ENCODE results near the gene ECI2. TPM values are rescaled to one million over a fixed set of nuclear protein-coding genes. Genes with fewer than 3 reads are reported as not detected.
A peak's percentile ranks its signal among the peaks of the same experiment; 100 is the strongest.

Gene ECI2
- polyA plus RNA-seq: 10 to 100 TPM; 37.0 to 61.3 (median 43.3) TPM

- Mint-ChIP-seq H3K27me3 (ENCODE audit: low read depth in 3 of 3) (peaks cover 1 to 8% (median 3%) of the 10 kb centered on the region in 3 donors), H3K36me3 (peaks cover 4 to 18% (median 9%) of the 10 kb centered on the region in 3 donors), H3K9me3 (no peaks in the 10 kb centered on the region), H3K4me3 (peak within 1 kb of the TSS; percentile 85 to 92 (median 87)), H3K27ac (peak within 1 kb of the TSS; percentile 59 to 92 (median 90)), H3K4me1 (peaks cover 23 to 31% of the 10 kb centered on the region in 2 donors)
- DNase-seq: peak; percentile 69 to 76 (median 76)
Measured at GRCh38 chr6:4134841-4135664, at the start of gene ECI2. ECI2 (minus strand) TSS chr6:4135575; CDS start chr6:4135560, 15 bp downstream.

- Mint-ChIP-seq H3K27me3 (ENCODE audit: low read depth in 3 of 3) (peaks cover 3 to 14% (median 6%) of the 10 kb centered on the region in 3 donors), H3K4me1 (no peaks in the 10 kb centered on the region), H3K27ac (no peak overlapping the region), H3K4me3 (no peak overlapping the region), H3K9me3 (no peaks in the 10 kb centered on the region), H3K36me3 (no peaks in the 10 kb centered on the region)
- peak in 2 of 3 donors; percentile 3 to 10 for DNase-seq
Measured at GRCh38 chr6:4180652-4181255, 45.4 kb upstream of the ECI2 start.

GRCh38 chr6:4179960-4180651 is 44.7 kb upstream of the ECI2 start:
- Mint-ChIP-seq H3K9me3 (no peaks in the 10 kb centered on the region), H3K4me1 (no peaks in the 10 kb centered on the region), H3K4me3 (no peak overlapping the region), H3K27me3 (ENCODE audit: low read depth in 3 of 3) (peaks cover 5 to 10% (median 6%) of the 10 kb centered on the region in 3 donors), H3K36me3 (no peaks in the 10 kb centered on the region), H3K27ac (no peak overlapping the region)
- DNase-seq: no peak

GRCh38 chr6:4178737-4179333 is 43.5 kb upstream of the ECI2 start:
- H3K36me3 Mint-ChIP-seq: no peaks in the 10 kb centered on the region
- no peaks in the 10 kb centered on the region for H3K9me3 Mint-ChIP-seq
- peaks cover 6 to 9% (median 6%) of the 10 kb centered on the region in 3 donors for H3K27me3 Mint-ChIP-seq (ENCODE audit: low read depth in 3 of 3)
- no peak overlapping the region for H3K4me3 Mint-ChIP-seq
- no peak overlapping the region for H3K27ac Mint-ChIP-seq
- DNase-seq: no peak
- no peaks in the 10 kb centered on the region for H3K4me1 Mint-ChIP-seq

- H3K4me3 Mint-ChIP-seq: no peak overlapping the region
Measured at GRCh38 chr6:4176907-4177306, 41.5 kb upstream of the ECI2 start.

GRCh38 chr6:4174042-4174441 is 38.7 kb upstream of the ECI2 start:
- no peak overlapping the region for H3K27ac Mint-ChIP-seq
- H3K9me3 Mint-ChIP-seq: no peaks in the 10 kb centered on the region
- no peaks in the 10 kb centered on the region for H3K36me3 Mint-ChIP-seq
- DNase-seq: no peak
- H3K4me1 Mint-ChIP-seq: no peaks in the 10 kb centered on the region
- H3K4me3 Mint-ChIP-seq: no peak overlapping the region
- peaks cover 2 to 7% (median 5%) of the 10 kb centered on the region in 3 donors for H3K27me3 Mint-ChIP-seq (ENCODE audit: low read depth in 3 of 3)

More at GRCh38 chr6:4176907-4177306, 41.5 kb upstream of the ECI2 start:
- Mint-ChIP-seq H3K27me3 (ENCODE audit: low read depth in 3 of 3) (peaks cover 4 to 10% (median 9%) of the 10 kb centered on the region in 3 donors), H3K4me1 (no peaks in the 10 kb centered on the region), H3K36me3 (no peaks in the 10 kb centered on the region), H3K27ac (no peak overlapping the region), H3K9me3 (no peaks in the 10 kb centered on the region)
- DNase-seq: no peak

GRCh38 chr6:4172368-4172767 is 37.0 kb upstream of the ECI2 start:
- peaks cover under 1 to 12% (median 2%) of the 10 kb centered on the region in 3 donors for H3K27me3 Mint-ChIP-seq (ENCODE audit: low read depth in 3 of 3)
- no peaks in the 10 kb centered on the region for H3K36me3 Mint-ChIP-seq
- no peak overlapping the region for H3K4me3 Mint-ChIP-seq
- H3K4me1 Mint-ChIP-seq: no peaks in the 10 kb centered on the region
- no peak overlapping the region for H3K27ac Mint-ChIP-seq
- no peak for DNase-seq
- peaks cover 0 to 5% (median under 1%) of the 10 kb centered on the region in 6 donors for H3K9me3 Mint-ChIP-seq

GRCh38 chr6:4170297-4170696 is 34.9 kb upstream of the ECI2 start:
- H3K4me1 Mint-ChIP-seq: no peaks in the 10 kb centered on the region
- H3K27ac Mint-ChIP-seq: no peak overlapping the region
- no peaks in the 10 kb centered on the region for H3K36me3 Mint-ChIP-seq
- no peak overlapping the region for H3K4me3 Mint-ChIP-seq
- peaks cover 0 to 5% (median under 1%) of the 10 kb centered on the region in 6 donors for H3K9me3 Mint-ChIP-seq
- H3K27me3 Mint-ChIP-seq (ENCODE audit: low read depth in 3 of 3): peaks cover 0 to 15% (median 2%) of the 10 kb centered on the region in 3 donors
- DNase-seq: no peak

- Mint-ChIP-seq H3K4me1 (no peaks in the 10 kb centered on the region), H3K27me3 (ENCODE audit: low read depth in 3 of 3) (peaks cover 0 to 12% (median 5%) of the 10 kb centered on the region in 3 donors), H3K4me3 (no peak overlapping the region), H3K9me3 (peaks cover 0 to 5% (median under 1%) of the 10 kb centered on the region in 6 donors), H3K36me3 (no peaks in the 10 kb centered on the region), H3K27ac (no peak overlapping the region)
- no peak for DNase-seq
Measured at GRCh38 chr6:4169028-4169789, 33.8 kb upstream of the ECI2 start.

GRCh38 chr6:4167833-4168232 is 32.5 kb upstream of the ECI2 start:
- Mint-ChIP-seq H3K27me3 (ENCODE audit: low read depth in 3 of 3) (peaks cover 0 to 9% (median 5%) of the 10 kb centered on the region in 3 donors), H3K27ac (no peak overlapping the region), H3K4me1 (no peaks in the 10 kb centered on the region), H3K36me3 (no peaks in the 10 kb centered on the region), H3K4me3 (no peak overlapping the region), H3K9me3 (peaks cover 0 to 5% (median under 1%) of the 10 kb centered on the region in 6 donors)
- DNase-seq: no peak

- no peak for DNase-seq
- H3K27ac Mint-ChIP-seq: no peak overlapping the region
- no peak overlapping the region for H3K4me3 Mint-ChIP-seq
- no peaks in the 10 kb centered on the region for H3K36me3 Mint-ChIP-seq
- peaks cover 0 to 5% (median under 1%) of the 10 kb centered on the region in 6 donors for H3K9me3 Mint-ChIP-seq
- no peaks in the 10 kb centered on the region for H3K4me1 Mint-ChIP-seq
- peaks cover 0 to 11% (median 5%) of the 10 kb centered on the region in 3 donors for H3K27me3 Mint-ChIP-seq (ENCODE audit: low read depth in 3 of 3)
Measured at GRCh38 chr6:4167123-4167522, 31.7 kb upstream of the ECI2 start.

- Mint-ChIP-seq H3K4me3 (no peak overlapping the region), H3K4me1 (no peaks in the 10 kb centered on the region), H3K27ac (no peak overlapping the region), H3K9me3 (peaks cover 0 to 5% (median under 1%) of the 10 kb centered on the region in 6 donors), H3K36me3 (no peaks in the 10 kb centered on the region), H3K27me3 (ENCODE audit: low read depth in 3 of 3) (peaks cover 0 to 13% (median 5%) of the 10 kb centered on the region in 3 donors)
- DNase-seq: no peak
Measured at GRCh38 chr6:4164456-4164855, 29.1 kb upstream of the ECI2 start.

- Mint-ChIP-seq H3K4me3 (no peak overlapping the region), H3K36me3 (no peaks in the 10 kb centered on the region), H3K9me3 (peaks cover 0 to 5% (median under 1%) of the 10 kb centered on the region in 6 donors), H3K27ac (no peak overlapping the region), H3K27me3 (ENCODE audit: low read depth in 3 of 3) (peaks cover 0 to 13% (median 5%) of the 10 kb centered on the region in 3 donors), H3K4me1 (no peaks in the 10 kb centered on the region)
- no peak for DNase-seq
Measured at GRCh38 chr6:4164117-4164442, 28.7 kb upstream of the ECI2 start.
